Panc1 (cell line): ENCODE data around the gene NLN. TPM values are rescaled to one million over a fixed set of nuclear protein-coding genes. Genes with fewer than 3 reads are reported as not detected.

Source experiments
- ATAC-seq: fragments of 200-7000 bp; cut with Tn5 transposase; 2 replicates; pipeline ENCODE4 v1.9.1; 2020; ENCODE audit warnings: mild to moderate bottlenecking, moderate library complexity
- BruUV-seq: library from RNA; stranded (reverse); fragments of 400-500 nt; replicated peaks from 2 replicates; lab custom pipeline; 2021; lab: Mats Ljungman, UMichigan
- CTCF ChIA-PET: fragments of 300-600 bp; sonication (Branson Sonifier 250); formaldehyde crosslinking; loops from one replicate; lab custom pipeline; 2022; ENCODE audit warnings: antibody characterized with exemption; lab: Charles Lee
- POLR2A ChIA-PET: fragments of 300-600 bp; sonication (Branson Sonifier 250); formaldehyde crosslinking; loops from one replicate; lab custom pipeline; 2022; ENCODE audit warnings: antibody characterized with exemption; lab: Charles Lee
- DNase-seq: peaks from one replicate; pipeline ENCODE4 v3.0.0-alpha.2; 2010; ENCODE audit warnings: low read depth, low spot score
- H3K27ac ChIP-seq: 2 replicates; pipeline ENCODE4 v1.5.1; 2011; ENCODE audit warnings: mild to moderate bottlenecking, low read length, inconsistent platforms
- H3K27me3 ChIP-seq: fragments of 200-500 bp; sonication (Bioruptor generic); 2 replicates; pipeline ENCODE4 v1.6.0; 2014; ENCODE audit warnings: low read length, inconsistent platforms; ENCODE audit not compliant: control insufficient read depth, insufficient read depth
- H3K36me3 ChIP-seq: fragments of 200-500 bp; sonication (Bioruptor generic); 2 replicates; pipeline ENCODE4 v1.5.1; 2014; ENCODE audit warnings: inconsistent platforms, mild to moderate bottlenecking, low read length, moderate library complexity; ENCODE audit not compliant: control insufficient read depth, insufficient read depth
- H3K4me1 ChIP-seq: 2 replicates; pipeline ENCODE4 v1.5.1; 2011; ENCODE audit warnings: inconsistent platforms, mild to moderate bottlenecking, low read length, moderate library complexity; ENCODE audit not compliant: control insufficient read depth, insufficient read depth
- H3K4me3 ChIP-seq, 2 experiments: 2 replicates each; pipeline ENCODE4 v1.5.1; 2011 to 2012; ENCODE audit warnings: low read depth in 2 of 2, low read length in 2 of 2, mild to moderate bottlenecking in 2 of 2, inconsistent platforms in 1 of 2, moderate library complexity in 1 of 2
- H3K9me3 ChIP-seq: fragments of 200-500 bp; sonication (Bioruptor generic); 2 replicates; pipeline ENCODE4 v1.5.1; 2014; ENCODE audit warnings: low read depth, mild to moderate bottlenecking, inconsistent platforms, low read length, moderate library complexity; ENCODE audit not compliant: control insufficient read depth, insufficient read depth
- CTCF ChIP-seq: fragments of 450-650 bp; IDR thresholded peaks from 2 replicates; pipeline ENCODE4 v1.5.1; 2017; ENCODE audit warnings: mild to moderate bottlenecking
- POLR2AphosphoS5 ChIP-seq: IDR thresholded peaks from 2 replicates; pipeline ENCODE4 v1.6.1; 2012; ENCODE audit warnings: mild to moderate bottlenecking, low read depth, low read length, moderate library complexity
- SIN3A ChIP-seq: IDR thresholded peaks from 2 replicates; pipeline ENCODE4 v1.6.1; 2012; ENCODE audit warnings: low read depth, mild to moderate bottlenecking, low read length, moderate library complexity, borderline replicate concordance; ENCODE audit not compliant: insufficient read depth
- TCF7L2 ChIP-seq: IDR thresholded peaks from 2 replicates; pipeline ENCODE4 v1.6.1; 2011; ENCODE audit warnings: mild to moderate bottlenecking, low read depth, low read length, inconsistent platforms
- in situ Hi-C: cut with HindIII; loops from 2 replicates; pipeline ENCODE4 v1.10.0; 2016; ENCODE audit warnings: low sequenced_read_pairs, low pct_unique_long_range_greater_than_20kb
- intact Hi-C: fragments of 100-400 bp; cut with micrococcal nuclease; formaldehyde crosslinking; loops from one replicate; pipeline ENCODE4 v1.10.0; 2022; ENCODE audit not compliant: unreplicated experiment
- total RNA-seq: library from RNA; stranded (reverse); gene quantifications from one replicate; pipeline ENCODE4 v1.2.1, GENCODE V29; 2021; ENCODE audit not compliant: unreplicated experiment
- TF ChIP-seq, protein P1 (sequence below), 2 experiments: IDR thresholded peaks; 2 replicates each; pipeline ENCODE4 v1.6.1; 2011 to 2012; ENCODE audit warnings: low read depth in 2 of 2, control low read depth in 1 of 2, low read length in 1 of 2, mild to moderate bottlenecking in 1 of 2, moderate library complexity in 1 of 2; ENCODE audit not compliant: insufficient read depth in 1 of 2

Gene NLN
- total RNA-seq, 1 experiment from 2014 or later: 51.8 TPM

- TF ChIP-seq, protein P1, sequence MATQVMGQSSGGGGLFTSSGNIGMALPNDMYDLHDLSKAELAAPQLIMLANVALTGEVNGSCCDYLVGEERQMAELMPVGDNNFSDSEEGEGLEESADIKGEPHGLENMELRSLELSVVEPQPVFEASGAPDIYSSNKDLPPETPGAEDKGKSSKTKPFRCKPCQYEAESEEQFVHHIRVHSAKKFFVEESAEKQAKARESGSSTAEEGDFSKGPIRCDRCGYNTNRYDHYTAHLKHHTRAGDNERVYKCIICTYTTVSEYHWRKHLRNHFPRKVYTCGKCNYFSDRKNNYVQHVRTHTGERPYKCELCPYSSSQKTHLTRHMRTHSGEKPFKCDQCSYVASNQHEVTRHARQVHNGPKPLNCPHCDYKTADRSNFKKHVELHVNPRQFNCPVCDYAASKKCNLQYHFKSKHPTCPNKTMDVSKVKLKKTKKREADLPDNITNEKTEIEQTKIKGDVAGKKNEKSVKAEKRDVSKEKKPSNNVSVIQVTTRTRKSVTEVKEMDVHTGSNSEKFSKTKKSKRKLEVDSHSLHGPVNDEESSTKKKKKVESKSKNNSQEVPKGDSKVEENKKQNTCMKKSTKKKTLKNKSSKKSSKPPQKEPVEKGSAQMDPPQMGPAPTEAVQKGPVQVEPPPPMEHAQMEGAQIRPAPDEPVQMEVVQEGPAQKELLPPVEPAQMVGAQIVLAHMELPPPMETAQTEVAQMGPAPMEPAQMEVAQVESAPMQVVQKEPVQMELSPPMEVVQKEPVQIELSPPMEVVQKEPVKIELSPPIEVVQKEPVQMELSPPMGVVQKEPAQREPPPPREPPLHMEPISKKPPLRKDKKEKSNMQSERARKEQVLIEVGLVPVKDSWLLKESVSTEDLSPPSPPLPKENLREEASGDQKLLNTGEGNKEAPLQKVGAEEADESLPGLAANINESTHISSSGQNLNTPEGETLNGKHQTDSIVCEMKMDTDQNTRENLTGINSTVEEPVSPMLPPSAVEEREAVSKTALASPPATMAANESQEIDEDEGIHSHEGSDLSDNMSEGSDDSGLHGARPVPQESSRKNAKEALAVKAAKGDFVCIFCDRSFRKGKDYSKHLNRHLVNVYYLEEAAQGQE (IDR thresholded peaks at IDR 0.05; ENCODE audit: insufficient read depth in 1 of 2, low read depth in 2 of 2, low read length in 1 of 2): no peak
- TF ChIP-seq POLR2AphosphoS5 (no peak), CTCF (no peak), SIN3A (no peak)
- no peak for ATAC-seq
- intact Hi-C loops: no loop called here
- DNase-seq: no peak
- H3K4me3 ChIP-seq: no peak overlapping the region
- in situ Hi-C loops: no loop called here
- H3K9me3 ChIP-seq: no peaks in the 10 kb centered on the region
- H3K36me3 ChIP-seq: no peaks in the 10 kb centered on the region; the same call in 1 of the 2 replicates
- CTCF ChIA-PET: no interaction called here
- BruUV-seq: no TSS peak
- no peaks in the 10 kb centered on the region for H3K4me1 ChIP-seq
- H3K27ac ChIP-seq: no peak overlapping the region
- no peaks in the 10 kb centered on the region for H3K27me3 ChIP-seq
- POLR2A ChIA-PET: no interaction called here
Observed at GRCh38 chr5:65778126-65778525, 56.1 kb downstream of the NLN start.

- no peak overlapping the region for H3K27ac ChIP-seq
- ATAC-seq (no peak), DNase-seq (no peak)
- H3K27me3 ChIP-seq: no peaks in the 10 kb centered on the region
- POLR2A ChIA-PET: no interaction called here
- H3K4me1 ChIP-seq: no peaks in the 10 kb centered on the region
- H3K36me3 ChIP-seq: no peaks in the 10 kb centered on the region; the same call in 1 of the 2 replicates
- no peak overlapping the region for H3K4me3 ChIP-seq
- intact Hi-C loops: no loop called here
- no peaks in the 10 kb centered on the region for H3K9me3 ChIP-seq
- CTCF ChIA-PET: no interaction called here
- in situ Hi-C loops: no loop called here
- BruUV-seq: no TSS peak
- TF ChIP-seq CTCF: no peak
- no peak for TF ChIP-seq TCF7L2
- no peak for TF ChIP-seq POLR2AphosphoS5
- TF ChIP-seq, protein P1 (IDR thresholded peaks at IDR 0.05; ENCODE audit: insufficient read depth in 1 of 2, low read depth in 2 of 2, low read length in 1 of 2): no peak
- no peak for TF ChIP-seq SIN3A
Observed at GRCh38 chr5:65779643-65780042, 57.6 kb downstream of the NLN start.
